ENCODE data around the gene DYRK3.

DNA sequence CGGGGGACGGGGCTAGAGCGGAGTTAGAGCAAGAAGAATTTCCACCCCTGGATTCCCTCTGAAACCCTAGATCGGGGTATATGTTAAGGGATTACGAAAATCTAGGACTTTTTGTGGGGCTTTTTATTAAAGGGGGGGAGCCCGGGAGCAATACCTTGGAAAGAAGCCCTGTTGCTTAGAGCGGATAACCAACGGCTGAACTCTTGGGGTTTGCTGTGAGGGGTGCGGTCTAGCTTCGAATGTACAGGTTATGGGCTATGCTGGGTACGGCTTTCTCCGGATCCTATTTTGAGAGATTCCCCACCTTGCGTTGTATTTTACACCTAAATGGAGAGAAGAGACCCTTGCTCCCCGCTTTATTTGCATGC lies 626 bp downstream of the DYRK3 start:
- TF ChIP-seq POLR2A (IDR thresholded peaks at IDR 0.05) (no peak), CTCF (IDR thresholded peaks at IDR 0.05) (no peak), EP300 (IDR thresholded peaks at IDR 0.05) (no peak)

Data from tibial nerve (tissue), 4 donors.